GM12874 (cell line): Measurements from ENCODE around the gene ATRN.

ENCODE experiments used
- CTCF ChIP-seq: IDR thresholded peaks from 2 replicates; pipeline ENCODE4 v1.5.1; 2011; ENCODE audit warnings: low read depth, mild to moderate bottlenecking, control low read depth, low read length, moderate library complexity; ENCODE audit not compliant: insufficient read depth

Gene ATRN

DNA sequence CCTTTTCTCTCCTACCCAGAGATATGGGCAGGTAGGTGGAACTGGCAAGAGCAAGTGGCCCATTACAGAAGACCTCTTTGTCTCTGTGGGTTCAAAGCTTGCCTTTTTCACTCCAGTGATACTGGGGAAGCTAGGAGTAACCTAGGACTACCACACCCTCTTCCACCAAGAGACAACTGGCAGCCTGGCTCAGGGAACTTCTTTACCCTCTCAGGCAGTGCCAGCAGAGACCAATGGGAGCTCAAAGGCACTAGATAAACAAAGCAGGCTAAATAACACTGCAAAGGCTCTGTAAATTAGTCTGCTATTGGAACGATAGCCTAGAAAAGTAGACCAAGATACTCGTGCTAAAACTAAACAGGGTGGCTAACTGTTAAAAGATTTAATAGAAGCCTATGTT, 32.1 kb downstream of the ATRN start:
- no peak for TF ChIP-seq CTCF

DNA sequence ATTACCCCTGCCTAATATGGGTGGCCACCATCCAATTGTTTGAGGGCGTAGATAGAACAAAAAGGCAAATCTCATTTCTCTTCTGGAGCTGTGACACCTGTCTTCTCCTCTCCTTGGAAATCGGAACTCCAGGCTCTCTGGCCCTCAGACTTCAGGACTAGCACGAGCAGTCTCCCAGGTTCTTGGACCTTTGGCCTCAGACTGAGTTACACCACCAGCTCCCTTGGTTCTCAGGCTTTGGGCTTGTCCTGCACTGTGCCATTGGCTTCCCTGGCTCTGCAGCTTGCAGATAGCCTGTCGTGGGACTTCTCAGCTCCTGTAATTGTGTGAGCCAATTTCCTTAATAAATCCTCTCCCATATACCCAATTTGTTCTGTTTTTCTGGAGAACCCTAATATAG, 34.3 kb downstream of the ATRN start:
- TF ChIP-seq CTCF = no peak

- no peak for TF ChIP-seq CTCF
Measured at GRCh38 chr20:3509064-3509463, 38.2 kb downstream of the ATRN start.

DNA sequence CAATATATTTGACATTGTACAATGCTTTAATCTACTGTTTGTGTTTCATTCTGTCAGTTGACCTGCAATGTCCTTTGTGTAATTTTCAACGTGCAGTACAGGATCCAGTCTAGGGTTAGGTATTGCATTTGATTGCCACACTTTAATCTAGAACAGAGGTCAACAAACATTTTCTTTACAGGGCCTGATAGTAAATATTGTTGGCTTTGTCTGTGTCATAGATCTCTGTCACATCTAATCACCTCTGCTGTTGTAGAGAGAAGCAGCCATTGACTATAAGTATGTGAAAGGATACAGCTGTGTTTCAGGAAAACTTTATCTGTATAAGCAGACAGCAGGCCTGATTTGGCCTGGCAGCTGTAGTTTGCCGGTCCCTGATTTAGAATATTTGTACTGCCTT, 39.3 kb downstream of the ATRN start:
- no peak for TF ChIP-seq CTCF

GRCh38 chr20:3514012-3514642, 43.3 kb downstream of the ATRN start:
- TF ChIP-seq CTCF = no peak

GRCh38 chr20:3515379-3516170, 44.8 kb downstream of the ATRN start:
- no peak for TF ChIP-seq CTCF

DNA sequence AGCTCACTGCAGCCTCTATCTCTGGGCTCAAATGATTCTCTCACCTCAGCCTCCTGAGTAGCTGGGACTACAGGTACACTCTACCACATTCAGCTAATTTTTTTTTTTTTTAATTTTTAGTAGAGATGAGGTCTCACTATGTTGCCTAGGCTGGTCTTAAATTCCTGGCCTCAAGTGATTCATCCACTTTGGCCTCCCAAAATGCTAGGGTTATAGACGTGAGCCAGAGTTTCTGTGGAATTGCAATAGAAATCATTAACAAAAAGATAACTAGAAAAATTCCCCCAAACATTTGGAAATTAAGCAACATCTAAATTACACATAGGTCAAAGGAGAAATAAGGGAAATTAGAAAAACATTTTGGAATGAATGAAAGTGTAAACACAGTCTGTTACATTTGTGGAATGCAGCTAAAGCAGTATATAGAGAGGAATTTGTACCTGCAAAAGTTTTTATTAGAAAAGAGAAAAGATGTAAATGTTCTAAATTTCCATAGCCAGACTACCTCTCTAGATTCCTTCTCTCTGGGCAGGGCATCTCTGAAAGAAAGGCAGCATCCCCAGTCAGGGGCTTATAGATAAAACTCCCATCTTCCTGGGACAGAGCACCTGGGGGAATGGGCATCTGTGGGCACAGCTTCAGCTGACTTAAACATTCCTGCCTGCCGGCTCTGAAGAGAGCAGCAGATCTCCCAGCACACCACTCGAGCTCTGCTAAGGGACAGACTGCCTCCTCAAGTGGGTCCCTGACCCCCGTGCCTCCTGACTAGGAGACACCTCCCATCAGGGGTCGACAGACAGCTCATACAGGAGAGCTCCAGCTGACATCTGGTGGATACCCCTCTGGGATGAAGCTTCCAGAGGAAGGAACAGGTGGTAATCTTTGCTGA, 51.3 kb downstream of the ATRN start:
- TF ChIP-seq CTCF = no peak
